ENCODE measurements around the gene HOPX.
A peak's percentile ranks its signal among the peaks of the same experiment; 100 is the strongest.
"Not testable (repeated sequence)": the region's sequence is repeated elsewhere in the genome, so short reads cannot be mapped to it uniquely, and the experiment has no call there.

HOPX gene, protein sequence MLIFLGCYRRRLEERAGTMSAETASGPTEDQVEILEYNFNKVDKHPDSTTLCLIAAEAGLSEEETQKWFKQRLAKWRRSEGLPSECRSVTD

DNA sequence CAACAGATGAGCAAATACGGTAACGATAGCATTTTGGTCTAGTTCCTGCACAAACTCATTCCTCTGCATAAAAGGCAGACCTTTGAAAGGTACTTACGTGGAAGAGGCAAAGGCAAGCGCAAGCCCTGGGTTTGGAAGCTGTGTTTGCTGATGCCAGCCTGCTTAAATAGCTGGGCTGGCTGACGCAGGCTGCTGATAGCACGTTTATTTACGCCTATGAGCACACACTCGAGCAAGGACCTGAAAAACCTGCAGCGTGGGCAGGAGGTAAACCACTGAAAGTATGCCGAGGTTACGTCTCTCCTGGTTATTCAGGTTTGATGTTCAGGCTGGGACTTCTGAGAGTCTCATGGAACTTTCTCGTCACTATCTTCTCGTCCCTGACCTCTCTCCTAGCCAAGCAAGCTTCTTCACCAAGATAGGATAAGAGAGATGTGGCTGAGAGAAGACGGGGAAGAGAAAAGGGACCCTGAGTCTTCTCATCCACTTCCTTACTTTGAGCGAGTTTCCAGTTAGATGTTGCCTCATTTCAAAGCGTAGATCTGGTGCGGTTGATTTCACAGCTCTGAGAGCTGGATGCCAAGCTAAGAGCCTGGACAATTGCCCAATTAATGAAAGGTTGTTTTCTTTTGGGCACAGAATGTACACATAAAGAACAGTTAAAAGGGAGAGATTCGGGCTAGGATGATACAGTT, at the start of gene HOPX:
Gene HOPX (minus strand): TSS at position 139 of the 695 bp plus-strand sequence. CDS start 23,480 bp downstream, outside the sequence.
- DNase-seq: peak; percentile 42

DNA sequence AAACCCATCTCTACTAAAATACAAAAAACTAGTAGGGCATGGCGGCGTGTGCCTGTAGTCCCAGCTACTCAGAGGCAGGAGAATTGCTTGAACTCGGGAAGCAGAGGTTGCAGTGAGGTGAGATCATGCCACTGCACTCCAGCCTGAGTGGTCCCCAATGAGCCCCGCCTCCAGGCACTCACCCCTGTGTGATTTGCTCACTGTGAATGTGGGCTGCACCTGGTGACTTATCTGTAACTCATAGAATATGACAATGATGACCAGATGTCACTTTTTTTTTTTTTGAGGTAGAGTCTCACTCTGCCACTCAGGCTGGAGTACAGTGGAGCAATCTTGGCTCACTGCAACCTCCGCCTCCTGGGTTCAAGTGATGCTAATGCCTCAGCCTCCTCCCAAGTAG, 49.0 kb upstream of the HOPX start:
- DNase-seq: no peak

DNA sequence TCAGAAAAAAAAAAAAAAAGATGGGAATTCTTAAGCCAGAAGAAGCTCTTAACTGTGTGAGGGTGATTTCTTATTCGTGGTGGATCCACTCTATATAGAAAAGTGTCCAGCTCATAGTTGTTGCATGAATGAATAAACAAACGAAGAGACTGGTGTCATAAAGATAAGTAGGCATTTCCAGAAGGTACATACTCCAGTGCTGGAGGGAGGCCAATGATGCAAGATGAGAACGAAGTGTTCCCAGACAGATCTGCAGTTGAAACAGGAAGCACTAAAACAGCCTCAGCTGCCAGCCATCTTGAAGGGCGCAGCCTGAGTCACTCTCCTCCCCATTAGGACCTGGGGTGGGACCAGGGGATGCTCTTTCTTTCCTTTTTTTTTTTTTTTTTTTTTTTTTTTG, 47.4 kb upstream of the HOPX start:
- DNase-seq: no peak

DNA sequence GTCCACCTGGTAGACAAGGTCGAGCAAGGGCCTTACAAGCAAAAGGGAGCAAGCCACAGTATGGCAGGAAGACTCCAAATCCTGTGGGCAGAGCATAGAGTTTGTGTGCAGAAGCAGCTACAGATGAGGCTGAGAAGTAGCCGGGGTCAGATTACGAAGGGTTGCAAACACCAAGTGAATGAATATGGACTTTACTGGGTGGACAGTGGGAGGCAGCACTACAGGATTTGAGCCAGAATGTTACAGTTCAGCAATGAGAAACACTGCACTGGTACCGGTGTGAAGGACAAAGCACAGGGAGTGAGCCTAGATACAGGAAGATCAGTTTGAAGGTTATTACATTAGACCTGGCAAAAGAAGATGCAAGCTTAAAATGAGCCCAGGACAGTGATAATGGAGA, 46.1 kb upstream of the HOPX start:
- no peak for DNase-seq

DNA sequence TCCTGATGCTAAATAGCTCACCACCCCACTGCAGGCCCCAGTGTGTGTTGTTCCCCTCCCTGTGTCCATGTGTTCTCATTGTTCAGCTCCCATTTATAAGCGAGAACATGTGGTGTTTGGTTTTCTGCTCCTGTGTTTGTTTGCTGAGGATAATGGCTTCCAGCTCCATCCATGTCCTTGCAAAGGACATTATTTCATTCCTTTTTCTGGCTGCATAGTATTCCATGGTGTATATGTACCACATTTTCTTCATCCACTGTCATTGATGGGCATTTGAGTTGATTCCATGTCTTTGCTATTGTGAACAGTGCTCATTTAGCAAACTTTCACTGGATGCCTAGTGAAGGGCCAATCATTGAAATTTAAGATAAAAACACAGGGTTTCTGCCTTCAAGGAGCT, 45.5 kb upstream of the HOPX start:
- not testable (repeated sequence) for DNase-seq

DNA sequence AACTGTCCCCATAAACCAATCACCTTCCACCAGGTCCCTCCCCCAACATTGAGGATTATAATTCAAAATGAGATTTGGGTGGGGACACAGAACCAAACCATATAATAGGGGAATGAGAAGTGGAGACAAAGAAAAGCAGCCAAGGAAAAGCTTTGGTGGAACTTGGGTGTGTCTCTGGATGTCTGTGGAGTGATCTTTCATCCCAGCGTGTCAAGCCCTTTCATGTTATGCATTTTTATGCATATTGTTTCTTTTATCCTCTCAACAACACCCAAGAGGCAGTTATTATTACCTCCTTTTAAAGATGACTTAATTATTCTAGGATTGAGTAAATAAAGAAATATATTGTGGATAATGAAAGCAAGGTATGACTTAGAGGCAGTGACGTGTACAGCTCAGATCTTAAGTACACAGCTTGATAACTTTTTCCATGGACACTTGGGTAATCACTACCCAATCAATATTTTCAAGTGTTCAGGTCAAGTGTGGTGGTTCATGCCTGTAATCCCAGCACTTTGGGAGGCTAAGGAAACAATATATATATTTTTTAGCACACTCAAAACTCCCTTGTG, 42.6 kb upstream of the HOPX start:
- DNase-seq: no peak

DNA sequence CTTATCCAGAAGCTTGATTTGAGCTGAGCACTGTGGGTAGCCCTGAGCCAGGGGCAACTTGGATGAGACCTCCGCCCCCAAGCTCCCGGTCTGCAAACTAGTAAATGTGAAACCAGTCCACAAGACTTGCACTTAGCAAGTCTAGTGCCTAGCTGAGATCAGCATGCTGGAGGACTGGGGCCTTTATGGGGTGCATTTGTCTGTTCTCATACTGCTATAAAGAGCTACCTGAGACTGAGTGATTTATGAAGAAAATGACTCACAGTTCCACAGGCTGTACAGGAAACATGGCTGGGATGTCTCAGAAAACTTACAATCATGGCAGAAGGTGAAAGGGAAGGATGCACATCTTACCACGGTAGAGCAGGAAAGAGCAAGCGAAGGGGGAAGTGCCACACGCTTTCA, 42.1 kb upstream of the HOPX start:
- no peak for DNase-seq

DNA sequence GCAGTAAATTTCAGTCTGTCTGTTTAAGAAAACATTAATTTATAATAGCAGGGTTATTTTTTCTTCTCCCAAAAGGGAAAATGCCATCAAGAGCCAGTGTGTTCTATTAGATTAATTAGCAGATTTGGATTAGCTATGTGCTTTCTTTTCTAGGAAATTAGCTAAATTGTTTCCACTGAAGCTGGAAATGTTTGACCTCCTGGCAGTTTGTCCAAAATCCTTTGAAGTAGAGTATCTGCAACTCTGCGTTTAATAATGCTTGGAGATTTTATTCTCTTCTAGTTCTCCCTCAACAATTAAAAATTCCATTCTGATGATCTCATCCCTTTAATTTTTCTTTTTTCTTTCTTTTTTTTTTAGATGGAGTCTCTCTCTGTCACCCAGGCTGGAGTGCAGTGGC, 27.1 kb upstream of the HOPX start:
- DNase-seq: no peak

DNA sequence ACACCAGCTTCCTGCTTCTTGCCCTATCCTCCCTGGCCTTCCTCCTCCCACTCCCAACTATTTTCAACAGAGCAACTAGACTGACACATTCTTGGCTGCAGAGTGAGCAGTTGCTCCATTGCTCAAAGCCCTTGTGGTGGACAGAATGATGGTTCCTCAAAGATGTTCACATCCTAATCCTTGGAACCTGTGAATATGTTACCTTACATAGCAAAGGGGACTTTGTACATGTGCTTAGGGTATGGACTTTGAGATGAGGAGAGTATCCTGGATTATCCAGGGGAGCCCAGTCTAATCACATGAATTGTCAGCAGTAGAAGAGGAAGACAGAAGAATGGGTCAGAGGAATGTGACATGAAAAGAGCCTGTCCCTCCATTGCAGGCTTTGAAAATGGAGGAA, 24.9 kb upstream of the HOPX start:
- no peak for DNase-seq

DNA sequence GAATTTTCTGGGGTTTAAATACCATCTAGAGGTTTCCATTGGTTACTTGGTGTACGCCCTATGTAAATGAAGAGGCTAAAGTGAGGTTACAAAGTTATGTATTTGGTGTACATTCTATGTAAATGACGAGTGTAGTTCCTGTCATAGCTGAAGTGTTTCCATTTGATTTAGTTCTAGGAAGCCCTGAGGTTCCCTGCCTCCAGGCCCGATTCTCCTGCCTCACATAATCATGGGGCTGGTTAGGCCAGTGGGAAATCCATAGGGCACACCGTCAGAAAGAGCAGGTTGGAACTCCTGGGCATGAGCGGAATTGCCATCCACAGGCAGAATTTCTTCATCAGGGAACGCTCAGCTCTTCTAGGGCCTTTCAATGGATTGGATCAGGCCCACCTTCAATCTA, 24.2 kb upstream of the HOPX start:
- DNase-seq: no peak

DNA sequence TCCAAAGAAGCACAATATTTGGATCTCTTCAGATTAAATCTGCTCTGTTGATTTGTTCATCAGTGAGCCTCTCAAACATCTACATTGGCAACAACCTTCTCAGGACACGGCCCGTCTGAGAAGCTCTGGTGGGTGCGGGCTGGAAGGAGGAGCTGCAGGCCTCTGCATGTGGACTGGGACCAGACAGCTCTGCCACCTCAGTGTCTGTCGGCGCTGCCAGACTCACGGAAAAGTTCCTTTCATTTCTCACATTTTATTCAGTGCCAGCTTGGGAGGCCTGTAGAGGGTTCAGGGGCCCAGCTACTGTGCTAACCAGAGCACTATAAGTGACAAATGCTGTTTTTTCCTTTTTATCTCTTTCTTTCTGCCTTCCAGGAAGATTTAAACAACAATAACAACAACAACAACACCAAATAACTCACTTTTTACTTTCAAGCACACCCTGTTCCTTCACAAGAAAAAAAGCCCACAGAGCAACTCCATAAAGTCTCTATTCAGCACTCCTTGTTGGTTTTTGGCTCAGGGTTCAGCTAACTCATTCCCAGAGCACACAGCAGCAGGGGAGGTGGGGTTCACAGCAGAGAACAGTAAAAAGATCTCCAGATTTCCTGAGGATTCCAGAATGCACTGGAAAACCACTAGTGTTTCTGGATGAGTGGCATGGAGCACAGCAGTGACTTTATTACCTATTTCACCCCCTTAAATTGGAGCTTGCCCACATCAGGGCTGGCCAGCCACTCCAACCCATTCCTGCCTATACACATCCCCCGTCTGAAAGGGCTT, 23.2 kb upstream of the HOPX start:
- DNase-seq: no peak

DNA sequence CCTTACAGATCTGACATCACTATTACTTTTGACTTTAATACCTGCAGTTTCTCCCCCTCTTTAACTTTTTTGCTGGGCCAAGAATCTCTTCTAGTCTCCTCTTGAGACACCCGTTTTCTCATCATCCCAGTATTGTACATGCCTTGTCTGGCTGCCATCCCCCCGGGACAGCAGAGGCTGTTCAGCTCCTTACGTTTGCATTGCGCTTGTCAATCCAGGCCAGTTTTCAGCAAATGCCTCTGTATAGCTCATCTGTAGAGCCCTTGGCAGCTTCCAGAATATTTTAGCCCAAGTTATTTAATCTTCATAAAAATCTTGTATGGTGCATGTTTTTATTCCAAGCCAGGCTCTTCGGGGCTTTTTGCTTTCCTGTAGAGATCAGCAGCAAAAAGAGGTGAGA, 22.3 kb upstream of the HOPX start:
- no peak for DNase-seq

DNA sequence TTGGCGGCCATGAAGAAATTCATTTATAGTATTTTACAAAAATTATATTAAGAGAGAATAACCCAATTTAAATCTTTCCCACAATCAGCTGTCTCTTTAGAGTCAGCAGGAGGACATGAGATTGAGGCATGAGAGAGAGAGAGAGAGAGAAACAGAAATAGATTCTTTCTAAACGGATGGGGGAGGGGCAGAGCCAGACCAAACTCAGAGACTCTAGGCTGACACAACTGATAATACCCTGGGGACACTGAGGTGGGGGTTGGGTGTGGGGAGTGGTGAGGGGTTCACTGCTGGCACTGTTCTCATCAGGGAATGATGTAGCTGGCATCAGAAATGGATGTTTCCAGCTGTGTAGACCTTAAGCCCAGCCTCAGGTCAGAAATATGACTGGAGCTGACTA, 20.5 kb upstream of the HOPX start:
- no peak for DNase-seq

DNA sequence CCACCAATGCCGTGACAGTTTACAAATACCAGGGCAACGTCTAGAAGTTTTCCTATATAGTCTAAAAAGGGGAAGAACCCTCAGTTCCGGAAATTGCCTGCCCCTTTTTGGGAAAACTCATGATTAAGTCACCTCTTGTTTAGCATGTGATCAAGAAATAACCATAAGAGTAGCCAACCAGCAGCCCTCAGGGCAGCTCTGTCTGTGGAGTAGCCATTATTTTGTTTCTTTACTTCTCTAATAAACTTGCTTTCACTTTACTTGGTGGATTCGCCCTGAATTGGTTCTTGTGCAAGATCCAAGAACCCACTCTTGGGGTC, 20.0 kb upstream of the HOPX start:
- DNase-seq: no peak

DNA sequence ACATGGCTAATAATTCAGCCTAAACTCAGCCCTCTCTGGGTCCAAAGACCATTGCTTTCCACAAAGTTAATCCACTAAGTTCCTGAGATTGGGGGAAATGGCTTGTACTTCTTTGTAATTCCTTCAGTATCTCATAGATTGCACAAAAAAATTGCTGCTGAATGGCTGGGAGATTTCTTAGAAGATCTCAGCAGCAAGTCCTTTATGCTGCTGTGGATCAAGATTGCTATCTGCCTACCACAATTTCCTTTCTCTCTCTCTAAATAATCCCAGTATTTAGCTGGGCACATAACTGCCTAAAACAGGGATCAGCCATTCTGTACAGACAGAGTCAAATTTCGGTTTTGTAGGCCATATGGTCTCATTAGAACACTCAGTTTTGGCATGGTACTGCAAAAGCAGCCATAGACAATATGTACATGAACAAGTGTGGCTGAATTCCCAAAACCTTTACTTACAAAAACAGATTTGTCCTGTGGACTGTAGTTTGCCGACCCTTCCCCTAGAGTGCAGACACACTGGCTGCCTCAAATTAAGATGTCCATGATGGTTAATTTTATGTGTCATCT, 18.5 kb upstream of the HOPX start:
- no peak for DNase-seq

DNA sequence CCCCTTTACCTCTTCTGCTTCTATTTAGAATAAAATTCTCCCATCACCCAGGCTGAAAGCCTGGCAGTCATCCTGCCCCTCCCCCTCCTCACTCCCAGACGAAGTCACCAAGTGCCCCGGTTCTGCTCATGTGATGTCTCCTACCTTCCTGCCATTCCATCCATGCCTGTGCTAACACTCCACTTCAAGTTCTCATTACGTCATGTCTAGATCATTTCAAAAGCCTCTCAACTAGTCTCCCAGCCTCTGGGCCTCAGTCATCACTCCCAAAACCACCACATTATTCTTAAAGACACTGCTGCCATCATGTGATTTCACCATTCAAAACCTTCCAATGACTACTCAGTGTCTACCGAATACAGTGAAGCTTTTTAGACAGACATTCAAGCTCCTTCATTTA, 17.2 kb upstream of the HOPX start:
- DNase-seq: no peak

DNA sequence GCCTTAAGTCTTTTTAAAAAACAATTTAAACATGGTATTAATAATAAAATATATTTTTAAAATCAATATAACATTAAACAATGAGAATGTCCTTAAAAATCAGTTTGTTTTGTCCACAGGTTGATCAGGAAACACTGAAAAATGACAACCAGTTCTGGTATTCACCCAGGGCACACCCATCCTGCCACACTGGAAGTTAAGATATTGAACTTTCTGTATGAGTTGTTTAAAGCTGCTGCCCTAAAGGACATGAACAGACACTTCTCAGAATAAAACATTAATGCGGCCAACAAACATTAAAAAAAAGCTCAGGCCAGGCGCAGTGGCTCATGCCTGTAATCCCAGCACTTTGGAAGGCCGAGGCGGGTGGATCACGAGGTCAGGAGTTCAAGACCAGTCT, 15.0 kb upstream of the HOPX start:
- DNase-seq: no peak

DNA sequence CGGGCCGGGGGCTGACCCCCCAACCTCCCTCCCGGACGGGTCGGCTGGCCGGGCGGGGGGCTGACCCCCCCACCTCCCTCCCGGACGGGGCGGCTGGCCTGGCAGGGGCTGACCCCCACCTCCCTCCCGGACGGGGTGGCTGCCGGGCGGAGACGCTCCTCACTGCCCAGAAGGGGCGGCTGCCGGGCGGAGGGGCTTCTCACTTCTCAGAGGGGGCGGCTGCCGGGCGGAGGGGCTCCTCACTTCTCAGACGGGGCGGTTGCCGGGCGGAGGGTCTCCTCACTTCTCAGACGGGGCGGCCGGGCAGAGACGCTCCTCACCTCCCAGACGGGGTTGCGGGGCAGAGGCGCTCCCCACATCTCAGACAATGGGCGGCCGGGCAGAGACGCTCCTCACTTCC, 12.4 kb upstream of the HOPX start:
- DNase-seq: not testable (repeated sequence)

DNA sequence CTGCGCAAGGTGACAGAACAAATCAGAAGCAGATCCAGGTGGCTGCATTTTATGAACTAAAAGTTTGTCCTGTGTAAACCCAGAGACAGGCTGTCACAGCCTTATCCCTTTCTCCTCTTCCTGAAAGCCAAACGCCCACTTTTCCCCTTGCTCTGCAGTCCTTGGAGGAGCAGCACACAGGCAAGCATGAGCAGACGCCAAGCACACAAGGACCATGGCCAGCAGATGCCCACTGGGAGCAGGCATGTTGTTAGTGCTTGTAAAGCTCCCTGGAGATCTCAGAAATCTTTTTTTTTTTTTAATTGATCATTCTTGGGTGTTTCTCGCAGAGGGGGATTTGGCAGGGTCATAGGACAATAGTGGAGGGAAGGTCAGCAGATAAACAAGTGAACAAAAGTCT, 11.5 kb upstream of the HOPX start:
- no peak for DNase-seq

DNA sequence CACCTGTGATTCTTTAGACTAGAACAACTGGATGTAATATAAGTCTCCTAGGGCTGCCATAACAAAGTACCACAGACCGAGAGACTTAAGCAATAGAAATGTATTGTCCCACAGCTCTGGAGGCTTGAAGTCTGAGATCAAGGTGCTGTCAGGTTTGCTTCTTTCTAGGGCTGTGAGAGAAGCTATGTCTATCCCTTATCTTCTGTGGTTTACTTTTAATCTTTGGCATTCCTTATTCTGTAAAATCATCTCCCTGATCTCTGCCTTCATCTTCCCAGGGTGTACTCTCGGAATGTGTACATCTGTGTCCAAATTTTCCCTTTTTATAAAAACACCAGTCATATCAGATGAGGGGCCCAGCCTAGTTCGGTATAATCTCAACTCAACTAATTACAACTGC, 10.3 kb upstream of the HOPX start:
- no peak for DNase-seq

DNA sequence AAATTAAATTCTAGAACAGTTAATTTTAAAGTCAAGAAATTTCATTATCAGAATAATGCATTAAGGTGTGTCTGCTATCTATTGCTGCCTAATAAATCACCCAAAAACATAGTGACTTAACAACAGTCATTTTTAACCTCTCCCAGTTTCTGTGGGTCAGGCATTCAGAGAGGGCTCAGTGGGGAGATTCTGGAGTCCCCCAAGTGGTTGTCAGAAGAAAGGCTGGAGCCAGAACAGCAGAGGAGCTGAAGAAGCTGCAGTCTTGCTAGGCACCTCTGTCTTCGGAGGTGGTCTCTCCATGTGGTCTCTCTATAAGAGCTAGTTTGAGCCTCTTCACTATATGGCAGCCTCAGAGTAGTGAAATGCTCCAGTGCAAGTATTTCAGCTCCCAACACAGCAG, 9.3 kb upstream of the HOPX start:
- DNase-seq: no peak

DNA sequence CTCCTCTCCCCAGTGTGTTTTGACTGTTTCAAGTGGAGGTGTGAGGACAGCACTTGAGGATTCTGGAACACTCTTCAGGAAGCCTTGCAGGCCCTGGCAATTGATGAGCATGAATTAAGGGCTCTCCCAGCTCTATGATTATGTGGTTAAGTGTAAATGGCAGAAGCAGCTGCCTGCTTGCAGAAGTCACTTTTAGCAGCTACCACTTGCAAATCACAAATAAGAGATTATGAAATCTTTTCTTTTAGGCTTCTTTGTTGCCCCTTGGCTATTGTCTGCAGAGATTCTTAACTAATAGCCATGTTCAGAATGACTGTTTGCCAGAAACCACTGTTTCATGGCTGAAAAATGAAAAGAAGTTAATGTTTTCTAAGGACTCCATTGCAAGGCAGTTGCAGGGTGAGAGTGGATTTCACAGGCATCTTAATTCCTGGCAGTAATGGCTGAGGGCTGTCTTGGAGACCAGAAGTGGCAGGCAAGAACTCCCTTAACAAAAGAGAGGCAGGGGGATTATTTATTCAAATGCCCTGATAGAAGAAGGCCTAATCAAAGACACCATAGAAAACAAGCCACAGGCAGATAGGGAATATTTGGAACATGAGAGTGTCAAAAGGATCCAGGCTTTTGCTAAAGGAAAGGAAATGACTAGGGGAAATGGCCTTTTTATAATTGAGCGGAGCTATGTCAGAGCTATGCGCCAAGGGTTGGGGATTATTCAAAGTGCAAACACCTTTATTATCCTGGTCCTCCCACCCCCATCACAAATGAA, 8.3 kb upstream of the HOPX start:
- DNase-seq: no peak

DNA sequence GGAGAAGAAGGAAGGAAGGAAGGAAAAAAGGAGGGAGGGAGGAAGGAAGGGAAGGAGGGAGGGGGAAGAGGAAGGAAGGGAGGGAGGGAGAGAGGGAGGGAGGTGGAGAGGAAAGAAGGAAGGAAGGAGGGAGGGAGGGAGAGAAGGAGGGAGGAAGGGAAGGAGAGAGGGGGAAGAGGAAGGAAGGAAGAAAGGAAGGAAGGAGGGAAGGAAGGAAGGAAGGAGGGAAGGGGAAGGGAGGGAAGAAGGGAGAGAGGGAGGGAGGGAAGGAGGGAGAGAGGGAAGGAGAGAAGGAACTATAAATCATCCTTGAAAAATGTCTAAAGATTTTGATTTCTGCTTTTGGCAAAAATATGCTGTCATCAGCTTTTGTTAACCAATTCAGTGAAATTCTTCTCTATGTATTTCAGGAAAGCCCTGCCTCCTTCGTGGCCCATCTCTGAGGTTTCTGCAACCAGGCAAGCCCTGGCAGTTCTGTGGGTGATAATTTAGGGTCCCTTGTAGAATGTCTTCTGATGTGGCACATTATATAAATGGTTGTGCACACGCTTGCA, 7.1 kb upstream of the HOPX start:
- DNase-seq: no peak

All from activated T-cell treated with anti-CD3 and anti-CD28 coated beads, Interleukin-2, amount 50 U/mL, for 1 hour (primary cell).